Embryonic facial prominence (tissue), 1 donor: ENCODE data around the gene RAP1GAP.
"Not testable (repeated sequence)": the region's sequence is repeated elsewhere in the genome, so short reads cannot be mapped to it uniquely, and the experiment has no call there.

Experiments used
- DNase-seq: peaks from one replicate; pipeline ENCODE4 v3.0.0-alpha.2; 2016; ENCODE audit errors: extremely low spot score

The RAP1GAP gene

GRCh38 chr1:21570885-21571284, 98.3 kb downstream of the RAP1GAP start:
- no peak for DNase-seq

GRCh38 chr1:21570528-21570875, 98.7 kb downstream of the RAP1GAP start:
- no peak for DNase-seq

- DNase-seq: no peak
Observed at GRCh38 chr1:21569820-21570527, 99.2 kb downstream of the RAP1GAP start.

- no peak for DNase-seq
Observed at GRCh38 chr1:21568809-21569385, 100.3 kb downstream of the RAP1GAP start.

- no peak for DNase-seq
Observed at GRCh38 chr1:21568006-21568746, 101.0 kb downstream of the RAP1GAP start.

GRCh38 chr1:21567241-21568005, 101.7 kb downstream of the RAP1GAP start:
- no peak for DNase-seq

GRCh38 chr1:21566361-21566760, 102.8 kb downstream of the RAP1GAP start:
- not testable (repeated sequence) for DNase-seq

GRCh38 chr1:21565285-21565684, 103.9 kb downstream of the RAP1GAP start:
- DNase-seq: no peak

- no peak for DNase-seq
Observed at GRCh38 chr1:21564521-21565095, 104.5 kb downstream of the RAP1GAP start.

- no peak for DNase-seq
Observed at GRCh38 chr1:21563971-21564370, 105.2 kb downstream of the RAP1GAP start.

GRCh38 chr1:21562896-21563295, 106.3 kb downstream of the RAP1GAP start:
- DNase-seq: no peak

- no peak for DNase-seq
Observed at GRCh38 chr1:21560916-21561638, 108.1 kb downstream of the RAP1GAP start.

- DNase-seq: no peak
Observed at GRCh38 chr1:21559788-21560567, 109.2 kb downstream of the RAP1GAP start.

- no peak for DNase-seq
Observed at GRCh38 chr1:21553116-21553926, 115.8 kb downstream of the RAP1GAP start.

- DNase-seq: no peak
Observed at GRCh38 chr1:21552715-21553114, 116.4 kb downstream of the RAP1GAP start.

- no peak for DNase-seq
Observed at GRCh38 chr1:21550866-21551475, 118.2 kb downstream of the RAP1GAP start.

- no peak for DNase-seq
Observed at GRCh38 chr1:21550097-21550496, 119.1 kb downstream of the RAP1GAP start.

GRCh38 chr1:21547876-21548275, 121.3 kb downstream of the RAP1GAP start:
- DNase-seq: no peak
